ENCODE measurements around the gene MROH8. TPM values are rescaled to one million over a fixed set of nuclear protein-coding genes. Genes with fewer than 3 reads are reported as not detected.

MROH8 gene
- total RNA-seq, 1 experiment from 2014 or later, result 1.1 TPM

DNA sequence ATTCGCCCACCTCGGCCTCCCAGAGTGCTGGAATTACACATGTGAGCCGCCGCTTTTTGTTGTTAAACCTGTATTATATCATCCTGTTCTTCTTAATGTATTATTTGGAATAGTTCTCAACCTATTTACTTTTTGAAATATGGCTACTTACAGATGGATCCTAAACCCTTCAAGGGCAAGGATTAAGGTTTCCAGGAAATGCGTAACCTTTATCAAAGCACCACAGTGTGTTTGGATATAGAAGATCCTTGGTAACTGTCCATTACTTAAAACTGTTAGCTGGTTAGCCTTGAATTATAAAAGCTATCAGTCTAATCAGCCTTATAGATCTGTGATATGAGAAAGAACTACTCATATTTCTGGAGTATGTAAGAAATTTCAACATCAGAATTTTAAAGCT is 12.5 kb downstream of the MROH8 start:
- Mint-ChIP-seq H3K27ac (ENCODE audit: low read depth, unreplicated experiment) (no peak overlapping the region), H3K36me3 (ENCODE audit: insufficient read depth, unreplicated experiment) (no peaks in the 10 kb centered on the region), H3K4me3 (ENCODE audit: unreplicated experiment) (no peak overlapping the region), H3K27me3 (ENCODE audit: insufficient read depth, unreplicated experiment) (peaks cover 40% of the 10 kb centered on the region), H3K9me3 (ENCODE audit: unreplicated experiment) (no peaks in the 10 kb centered on the region), H3K4me1 (ENCODE audit: insufficient read depth, unreplicated experiment) (peaks cover 5% of the 10 kb centered on the region)
- DNase-seq (ENCODE audit: unreplicated experiment), result no peak
- no TSS peak for BruUV-seq (replicated peaks)
- intact Hi-C loops (cut with micrococcal nuclease), result no loop called here
- CTCF ChIA-PET, result interaction anchor here (0.6 to 2.6 kb wide), 6 partner anchors 10 to 1124 kb away, joined by 3 to 19 read pairs (median 3); partner anchors contain the start of gene RPN2
- TF ChIP-seq, protein P1, sequence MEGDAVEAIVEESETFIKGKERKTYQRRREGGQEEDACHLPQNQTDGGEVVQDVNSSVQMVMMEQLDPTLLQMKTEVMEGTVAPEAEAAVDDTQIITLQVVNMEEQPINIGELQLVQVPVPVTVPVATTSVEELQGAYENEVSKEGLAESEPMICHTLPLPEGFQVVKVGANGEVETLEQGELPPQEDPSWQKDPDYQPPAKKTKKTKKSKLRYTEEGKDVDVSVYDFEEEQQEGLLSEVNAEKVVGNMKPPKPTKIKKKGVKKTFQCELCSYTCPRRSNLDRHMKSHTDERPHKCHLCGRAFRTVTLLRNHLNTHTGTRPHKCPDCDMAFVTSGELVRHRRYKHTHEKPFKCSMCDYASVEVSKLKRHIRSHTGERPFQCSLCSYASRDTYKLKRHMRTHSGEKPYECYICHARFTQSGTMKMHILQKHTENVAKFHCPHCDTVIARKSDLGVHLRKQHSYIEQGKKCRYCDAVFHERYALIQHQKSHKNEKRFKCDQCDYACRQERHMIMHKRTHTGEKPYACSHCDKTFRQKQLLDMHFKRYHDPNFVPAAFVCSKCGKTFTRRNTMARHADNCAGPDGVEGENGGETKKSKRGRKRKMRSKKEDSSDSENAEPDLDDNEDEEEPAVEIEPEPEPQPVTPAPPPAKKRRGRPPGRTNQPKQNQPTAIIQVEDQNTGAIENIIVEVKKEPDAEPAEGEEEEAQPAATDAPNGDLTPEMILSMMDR (IDR thresholded peaks at IDR 0.05; ENCODE audit: unreplicated experiment), result no peak
- POLR2A ChIA-PET, result interaction anchor here (3.2 kb wide), 1 partner anchor 12 kb away, joined by 21 read pairs; the partner anchor contains the start of genes MROH8 and RPN2

DNA sequence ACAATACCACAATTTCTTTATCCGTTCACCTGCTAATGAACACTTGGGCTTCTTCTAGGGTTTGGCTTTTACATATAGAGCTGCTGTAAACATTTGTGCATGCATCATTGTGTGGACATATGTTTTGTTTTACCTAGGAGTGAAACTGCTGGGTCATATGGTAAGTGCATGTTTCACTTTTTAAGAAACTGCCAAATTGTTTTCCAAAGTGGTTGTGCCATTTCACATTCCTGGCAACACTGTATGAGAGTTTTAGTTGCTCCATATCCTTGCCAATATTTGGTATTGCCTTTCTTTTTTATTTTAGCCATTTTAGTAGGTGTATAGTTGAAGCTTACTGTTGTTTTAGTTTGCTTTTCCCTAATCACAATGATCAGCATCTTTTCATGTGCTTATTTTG is 14.3 kb downstream of the MROH8 start:
- TF ChIP-seq, protein P1 (IDR thresholded peaks at IDR 0.05; ENCODE audit: unreplicated experiment), result no peak
- no peak for DNase-seq (ENCODE audit: unreplicated experiment)
- POLR2A ChIA-PET, result no interaction called here
- Mint-ChIP-seq H3K4me1 (ENCODE audit: insufficient read depth, unreplicated experiment) (peaks cover 5% of the 10 kb centered on the region), H3K9me3 (ENCODE audit: unreplicated experiment) (no peaks in the 10 kb centered on the region), H3K4me3 (ENCODE audit: unreplicated experiment) (no peak overlapping the region), H3K36me3 (ENCODE audit: insufficient read depth, unreplicated experiment) (no peaks in the 10 kb centered on the region), H3K27ac (ENCODE audit: low read depth, unreplicated experiment) (no peak overlapping the region), H3K27me3 (ENCODE audit: insufficient read depth, unreplicated experiment) (peaks cover 56% of the 10 kb centered on the region)
- BruUV-seq (replicated peaks), result no TSS peak
- CTCF ChIA-PET, result interaction anchor here (0.7 to 2.6 kb wide), 2 partner anchors 12 to 19 kb away, joined by 3 to 19 read pairs; partner anchors contain the start of gene RPN2
- intact Hi-C loops (cut with micrococcal nuclease), result no loop called here

DNA sequence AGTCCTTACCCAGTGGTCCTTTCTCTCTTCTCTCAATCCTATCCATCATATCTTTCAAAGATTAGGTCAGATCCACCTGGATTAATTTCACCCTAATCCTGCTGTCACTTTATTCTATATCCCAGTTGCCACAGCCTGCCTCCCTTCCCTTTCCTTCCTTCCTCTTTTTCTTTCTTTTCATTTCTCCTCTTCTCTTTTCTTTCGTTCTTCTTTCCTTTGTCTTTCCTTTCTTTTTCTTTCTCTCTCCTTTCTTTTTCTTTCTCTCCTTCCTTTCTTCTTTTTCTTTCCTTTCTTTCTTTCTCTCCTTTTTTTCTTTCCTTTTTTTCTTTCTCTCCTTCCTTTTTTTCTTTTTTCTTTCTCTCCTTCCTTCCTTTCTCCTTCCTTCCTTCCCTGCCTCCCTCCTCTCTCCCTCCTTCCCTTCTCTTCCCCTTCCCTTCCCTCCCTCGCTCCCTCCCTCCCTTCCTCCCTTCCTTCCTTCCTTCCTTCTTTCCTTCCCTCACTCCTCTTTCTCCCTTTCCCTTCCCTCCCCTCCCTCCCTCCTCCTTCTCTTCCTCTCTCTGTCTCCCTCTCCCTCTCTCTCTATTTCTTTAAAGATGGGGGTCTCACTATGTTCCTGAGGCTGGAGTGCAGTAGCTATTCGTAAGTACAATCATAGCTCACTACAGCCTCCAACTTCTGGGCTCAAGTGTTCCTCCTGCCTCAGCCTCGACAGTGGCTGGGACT is 15.4 kb downstream of the MROH8 start:
- TF ChIP-seq, protein P1 (IDR thresholded peaks at IDR 0.05; ENCODE audit: unreplicated experiment), result no peak
- BruUV-seq (replicated peaks), result no TSS peak
- H3K36me3 Mint-ChIP-seq (ENCODE audit: insufficient read depth, unreplicated experiment), result no peaks in the 10 kb centered on the region
- ChIA-PET CTCF (no interaction called here), POLR2A (interaction anchor here (0.6 kb wide), 1 partner anchor 8 kb away, joined by 3 read pairs; no protein-coding TSS in a partner anchor)
- intact Hi-C loops (cut with micrococcal nuclease), result no loop called here
- H3K27ac Mint-ChIP-seq (ENCODE audit: low read depth, unreplicated experiment), result no peak overlapping the region
- no peak overlapping the region for H3K4me3 Mint-ChIP-seq (ENCODE audit: unreplicated experiment)
- H3K4me1 Mint-ChIP-seq (ENCODE audit: insufficient read depth, unreplicated experiment), result peaks cover 5% of the 10 kb centered on the region
- H3K27me3 Mint-ChIP-seq (ENCODE audit: insufficient read depth, unreplicated experiment), result peaks cover 56% of the 10 kb centered on the region
- DNase-seq (ENCODE audit: unreplicated experiment), result no peak
- H3K9me3 Mint-ChIP-seq (ENCODE audit: unreplicated experiment), result no peaks in the 10 kb centered on the region

DNA sequence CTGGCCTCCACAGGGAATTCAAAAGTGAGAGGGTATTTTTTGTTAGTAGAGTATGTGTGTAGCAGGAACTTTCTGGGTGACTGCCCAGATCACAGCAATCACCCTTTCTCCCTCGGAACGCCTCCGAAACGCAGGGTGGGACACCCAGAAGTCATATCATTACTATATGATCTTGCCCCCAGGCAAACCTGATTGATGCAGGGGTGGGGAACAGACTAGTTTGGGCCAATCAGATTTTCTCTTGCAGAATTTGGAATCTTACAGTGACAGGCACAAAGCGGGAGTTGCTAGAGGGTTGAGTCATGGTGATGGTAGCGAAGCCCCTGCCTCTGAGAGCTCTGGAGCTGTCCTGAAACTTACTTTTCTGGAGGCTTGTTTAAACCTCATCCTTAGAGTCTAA is 16.7 kb downstream of the MROH8 start:
- Mint-ChIP-seq H3K36me3 (ENCODE audit: insufficient read depth, unreplicated experiment) (no peaks in the 10 kb centered on the region), H3K9me3 (ENCODE audit: unreplicated experiment) (no peaks in the 10 kb centered on the region), H3K4me1 (ENCODE audit: insufficient read depth, unreplicated experiment) (peaks cover 5% of the 10 kb centered on the region), H3K27me3 (ENCODE audit: insufficient read depth, unreplicated experiment) (peaks cover 56% of the 10 kb centered on the region), H3K4me3 (ENCODE audit: unreplicated experiment) (no peak overlapping the region), H3K27ac (ENCODE audit: low read depth, unreplicated experiment) (no peak overlapping the region)
- CTCF ChIA-PET, result no interaction called here
- POLR2A ChIA-PET, result no interaction called here
- TF ChIP-seq, protein P1 (IDR thresholded peaks at IDR 0.05; ENCODE audit: unreplicated experiment), result no peak
- intact Hi-C loops (cut with micrococcal nuclease), result no loop called here
- BruUV-seq (replicated peaks), result no TSS peak
- DNase-seq (ENCODE audit: unreplicated experiment), result no peak

All from MCF 10A (cell line).